Non-pigmented ciliary epithelial cell (primary cell): Measurements from ENCODE around the gene CCDC137.
A peak's percentile ranks its signal among the peaks of the same experiment; 100 is the strongest.

Experiments used
- DNase-seq: peaks from one replicate; pipeline ENCODE4 v3.0.0-alpha.2; 2010; ENCODE audit warnings: low read depth

CCDC137 gene

DNA sequence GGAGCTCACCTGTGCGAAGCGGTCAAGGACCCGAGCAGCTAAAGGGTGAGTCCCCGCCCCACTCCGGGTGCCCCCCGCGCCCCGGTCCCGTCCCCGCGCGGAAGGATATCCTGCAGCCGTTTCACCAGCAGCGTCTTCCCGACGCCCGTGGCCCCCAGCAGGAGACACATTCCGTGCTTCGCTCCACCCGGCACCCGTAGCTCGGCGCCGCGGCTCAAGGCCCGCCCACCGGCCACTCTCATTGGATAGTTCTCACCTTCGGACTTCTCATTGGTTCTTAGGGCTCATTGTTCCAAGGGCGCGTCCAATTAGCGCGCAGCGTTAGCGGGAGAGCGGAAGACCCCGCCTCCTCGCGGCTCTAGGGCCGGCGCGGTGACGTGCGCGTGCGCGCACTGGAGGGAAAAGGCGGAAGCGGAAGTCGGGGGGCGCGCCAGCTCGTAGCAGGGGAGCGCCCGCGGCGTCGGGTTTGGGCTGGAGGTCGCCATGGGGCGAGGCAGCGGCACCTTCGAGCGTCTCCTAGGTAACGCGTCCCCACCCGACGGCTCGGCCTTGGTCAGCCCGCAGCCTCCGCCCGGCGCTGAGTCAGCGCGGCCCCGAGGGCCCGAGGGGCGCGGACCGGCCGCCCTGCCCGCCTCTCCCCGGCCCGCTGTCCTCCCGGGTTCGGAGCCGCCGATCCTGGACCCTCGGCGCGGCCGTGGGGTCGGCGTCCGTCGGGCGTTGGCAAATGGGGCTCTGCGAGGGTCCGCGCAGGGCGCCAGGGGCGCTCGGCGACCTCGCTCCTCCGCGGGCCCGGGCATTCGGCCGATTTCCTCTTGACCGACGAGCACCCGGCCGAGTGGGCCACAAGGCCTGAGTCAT is 17.3 kb downstream of the CCDC137 start, which contains the start of the genes ARL16 and HGS:
Gene ARL16 (minus strand): TSS at position 214 of the 858 bp plus-strand sequence. CDS start 44 bp downstream, at position 170.
Gene HGS (plus strand): TSS at position 428 of the 858 bp plus-strand sequence. CDS start 56 bp downstream, at position 484.
- peak; percentile 96 for DNase-seq

DNA sequence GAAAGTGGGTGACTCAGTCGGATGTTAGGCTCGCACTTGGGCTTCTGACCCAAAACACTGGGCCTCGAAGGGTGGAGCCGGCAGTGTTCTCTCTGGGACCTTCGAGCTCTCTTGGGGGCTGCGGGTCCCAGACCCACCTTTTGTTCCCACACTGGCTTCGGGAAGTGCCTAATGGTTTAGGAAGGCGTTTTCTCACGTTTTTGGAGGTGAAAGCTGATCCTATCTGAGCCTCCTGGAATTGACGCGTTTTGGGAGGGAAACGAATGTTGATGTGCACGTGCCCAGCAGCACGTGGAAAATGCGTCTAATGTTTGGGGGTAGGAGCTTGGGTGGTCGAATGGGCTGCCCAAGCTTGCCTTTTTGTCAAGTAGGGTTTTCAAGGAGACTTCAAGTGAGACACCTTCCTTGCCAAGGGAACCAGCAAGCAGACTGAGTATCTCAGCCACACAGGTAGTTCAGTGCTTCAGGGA is 17.9 kb downstream of the CCDC137 start:
- no peak for DNase-seq

DNA sequence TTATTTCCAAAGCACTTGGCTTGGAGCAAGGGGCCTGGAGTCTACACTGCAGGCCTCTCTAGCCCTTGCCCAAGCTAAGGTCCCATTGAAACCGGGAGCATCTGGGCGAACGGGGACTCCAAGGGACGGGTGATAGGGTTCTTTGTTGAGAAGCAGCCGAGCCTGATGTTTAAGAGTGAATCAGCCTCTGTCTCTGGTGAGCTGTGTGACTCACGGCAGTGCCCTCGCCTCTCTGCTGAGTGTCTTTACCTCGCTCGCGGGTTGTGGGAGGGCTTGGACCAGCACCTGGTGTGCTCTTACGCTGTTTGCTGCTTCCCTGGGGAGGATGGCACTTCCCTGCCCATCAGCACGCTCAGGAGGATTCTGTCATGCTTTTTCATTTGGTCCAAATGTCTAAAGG is 18.6 kb downstream of the CCDC137 start:
- DNase-seq = peak; percentile 45

DNA sequence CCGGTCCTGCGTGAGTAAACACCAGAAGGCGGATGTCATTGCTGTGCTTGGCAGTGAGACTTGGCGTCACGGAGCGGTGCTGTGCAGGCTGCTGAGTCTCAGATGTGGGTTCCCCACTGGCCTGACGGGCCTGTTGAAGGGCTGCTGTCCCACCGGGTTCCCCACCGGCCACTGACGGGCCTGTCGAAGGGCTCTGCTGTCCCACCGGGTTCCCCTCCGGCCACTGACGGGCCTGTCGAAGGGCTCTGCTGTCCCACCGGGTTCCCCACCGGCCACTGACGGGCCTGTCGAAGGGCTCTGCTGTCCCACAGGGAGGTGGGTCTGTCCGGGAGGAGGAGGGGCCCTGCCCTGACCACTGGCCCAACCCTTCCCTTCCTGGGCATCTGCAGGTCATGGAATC is 20.1 kb downstream of the CCDC137 start:
- DNase-seq = no peak

DNA sequence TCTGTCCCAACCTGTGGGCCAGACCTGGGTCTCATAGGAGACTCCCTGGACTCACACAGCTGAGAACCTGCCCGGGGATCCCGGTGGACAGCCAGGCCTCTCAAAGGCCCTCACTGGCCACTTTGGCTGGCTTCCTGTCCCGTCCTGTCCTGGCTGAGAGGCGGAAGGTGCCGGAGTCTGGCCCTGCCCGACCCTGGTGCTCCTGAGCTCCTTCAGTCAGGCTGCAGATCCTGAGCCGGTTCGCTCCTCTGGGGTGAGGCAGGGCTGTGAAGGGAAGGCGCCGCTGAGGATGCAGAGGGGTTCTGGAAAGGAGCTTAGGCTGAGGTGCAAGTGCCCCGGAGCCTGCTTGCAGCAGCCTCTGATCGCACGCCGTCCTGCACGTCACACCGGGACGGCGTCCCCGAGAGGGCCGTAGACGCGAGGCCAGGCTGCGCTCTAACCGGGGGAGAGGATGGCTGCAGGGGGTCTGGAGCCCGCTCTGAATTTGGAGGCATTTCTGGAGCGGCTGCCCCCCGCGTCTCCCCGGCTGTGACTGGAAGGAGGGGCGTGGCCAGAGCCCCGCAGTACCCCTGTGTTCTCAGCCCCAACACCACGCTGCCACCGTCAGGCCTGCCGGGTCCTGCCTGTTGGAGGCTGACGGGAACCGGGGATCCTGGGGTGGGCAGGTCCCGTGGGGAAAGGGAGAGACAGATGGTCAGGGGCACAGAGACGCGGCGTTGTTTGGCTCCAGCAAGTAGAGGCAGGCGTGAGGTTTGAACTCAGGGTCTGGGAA is 21.4 kb downstream of the CCDC137 start:
- DNase-seq = no peak

DNA sequence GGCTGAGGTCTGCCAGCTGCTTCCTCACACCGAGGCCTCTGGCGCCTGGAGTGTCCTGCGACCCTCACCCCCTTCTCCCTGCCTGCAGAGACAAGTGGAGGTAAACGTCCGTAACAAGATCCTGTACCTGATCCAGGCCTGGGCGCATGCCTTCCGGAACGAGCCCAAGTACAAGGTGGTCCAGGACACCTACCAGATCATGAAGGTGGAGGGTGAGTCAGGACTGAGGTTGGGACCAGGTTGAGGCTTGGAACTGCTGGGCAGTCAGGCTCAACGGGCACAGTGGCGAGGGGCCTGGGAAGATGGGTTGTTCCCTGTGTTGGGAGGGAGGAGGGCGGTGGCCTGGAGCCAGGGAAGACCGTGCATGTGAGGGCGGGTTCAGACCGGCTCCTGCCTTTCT is 22.1 kb downstream of the CCDC137 start:
- no peak for DNase-seq

DNA sequence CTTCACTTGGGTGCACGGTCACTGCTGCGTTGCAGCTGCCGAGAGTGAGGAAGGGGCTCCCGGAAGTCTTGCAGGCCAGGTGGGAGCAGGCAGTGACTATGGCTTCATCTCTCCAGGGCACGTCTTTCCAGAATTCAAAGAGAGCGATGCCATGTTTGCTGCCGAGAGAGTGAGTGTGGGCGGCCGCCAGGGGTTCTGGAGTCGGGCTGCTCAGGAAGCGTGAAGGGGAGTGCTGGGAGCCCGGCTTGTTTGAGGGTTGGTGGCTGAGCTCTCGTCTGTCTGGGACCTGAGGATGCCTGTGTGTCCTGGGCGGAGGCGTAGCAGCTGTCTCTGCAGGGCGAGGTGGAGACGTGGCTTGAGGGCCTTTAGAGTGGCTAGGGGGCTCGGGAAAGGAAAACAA is 23.5 kb downstream of the CCDC137 start:
- DNase-seq = no peak

DNA sequence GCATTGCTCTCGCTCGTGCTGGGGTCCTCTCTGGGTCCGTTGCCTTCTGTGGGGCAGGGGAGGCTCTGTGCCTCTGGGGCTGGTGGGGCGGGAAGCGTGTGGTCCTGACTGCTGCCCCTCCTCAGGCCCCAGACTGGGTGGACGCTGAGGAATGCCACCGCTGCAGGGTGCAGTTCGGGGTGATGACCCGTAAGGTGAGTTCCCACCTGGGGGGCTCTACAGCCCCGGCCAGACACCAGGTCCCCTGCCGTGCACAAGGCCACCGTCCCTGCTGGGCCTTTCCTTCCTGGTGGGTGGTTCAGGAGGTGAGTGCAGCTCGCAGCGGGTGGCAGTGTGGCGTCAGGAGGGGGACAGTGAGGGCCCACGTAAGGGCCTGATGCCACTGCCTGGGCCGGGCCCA is 24.0 kb downstream of the CCDC137 start:
- DNase-seq = no peak

DNA sequence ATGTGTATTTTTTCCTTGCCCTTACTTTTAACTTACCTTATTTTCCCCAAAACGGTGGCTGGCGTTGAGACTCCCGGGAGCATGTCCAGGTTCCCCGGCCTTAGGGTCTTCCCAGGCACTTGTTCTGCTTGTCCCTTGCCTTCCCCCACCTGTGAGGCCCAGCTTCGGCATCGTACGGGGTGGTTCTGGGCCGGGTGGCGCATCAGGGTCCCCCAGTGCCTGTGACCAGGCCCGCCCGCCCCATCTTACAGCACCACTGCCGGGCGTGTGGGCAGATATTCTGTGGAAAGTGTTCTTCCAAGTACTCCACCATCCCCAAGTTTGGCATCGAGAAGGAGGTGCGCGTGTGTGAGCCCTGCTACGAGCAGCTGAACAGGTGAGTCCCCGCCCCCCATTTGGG is 24.7 kb downstream of the CCDC137 start:
- DNase-seq = no peak

DNA sequence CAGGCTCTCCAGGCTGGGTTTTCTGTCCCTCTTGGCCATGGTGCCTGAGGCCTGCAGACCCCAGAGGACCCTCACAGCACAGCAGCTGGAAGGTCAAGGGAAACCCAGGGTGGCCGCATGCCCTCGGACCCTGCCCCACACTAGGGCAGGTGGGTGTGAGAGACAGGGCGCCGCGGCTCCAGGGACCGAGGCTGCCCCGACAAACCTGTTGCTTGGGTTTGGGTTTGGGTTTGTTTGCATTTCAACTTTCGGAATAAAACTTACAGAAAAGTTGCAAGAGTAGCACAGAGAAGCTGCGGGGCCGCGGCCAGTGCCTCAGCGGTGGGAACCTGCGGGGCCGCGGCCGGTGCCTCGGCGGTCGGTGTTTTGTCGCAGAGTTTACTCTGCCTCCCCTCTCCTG is 25.1 kb downstream of the CCDC137 start:
- no peak for DNase-seq

DNA sequence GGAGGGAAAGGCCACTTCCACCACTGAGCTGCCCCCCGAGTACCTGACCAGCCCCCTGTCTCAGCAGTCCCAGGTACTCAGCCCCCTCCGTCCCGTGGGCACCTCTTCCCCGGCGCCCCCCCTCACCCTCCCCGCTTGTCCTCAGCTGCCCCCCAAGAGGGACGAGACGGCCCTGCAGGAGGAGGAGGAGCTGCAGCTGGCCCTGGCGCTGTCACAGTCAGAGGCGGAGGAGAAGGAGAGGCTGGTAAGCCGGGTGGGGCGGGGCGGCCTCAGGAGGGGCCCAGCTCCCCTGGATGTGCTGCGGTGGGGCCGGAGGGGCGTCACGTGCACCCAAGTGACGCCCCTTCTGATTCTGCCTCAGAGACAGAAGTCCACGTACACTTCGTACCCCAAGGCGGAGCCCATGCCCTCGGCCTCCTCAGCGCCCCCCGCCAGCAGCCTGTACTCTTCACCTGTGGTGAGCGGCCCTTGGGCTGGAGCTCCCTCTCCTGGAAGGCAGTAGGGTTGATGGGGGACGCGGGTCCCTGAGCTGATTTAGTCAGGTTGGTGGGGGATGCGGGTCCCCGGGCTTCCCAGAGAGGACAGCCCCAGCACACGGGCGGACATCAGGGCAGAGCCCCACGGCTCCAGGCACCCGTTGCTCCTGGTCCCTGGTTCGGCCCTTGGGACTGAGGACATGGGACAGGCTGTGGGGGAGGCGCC is 27.1 kb downstream of the CCDC137 start:
- DNase-seq = no peak

DNA sequence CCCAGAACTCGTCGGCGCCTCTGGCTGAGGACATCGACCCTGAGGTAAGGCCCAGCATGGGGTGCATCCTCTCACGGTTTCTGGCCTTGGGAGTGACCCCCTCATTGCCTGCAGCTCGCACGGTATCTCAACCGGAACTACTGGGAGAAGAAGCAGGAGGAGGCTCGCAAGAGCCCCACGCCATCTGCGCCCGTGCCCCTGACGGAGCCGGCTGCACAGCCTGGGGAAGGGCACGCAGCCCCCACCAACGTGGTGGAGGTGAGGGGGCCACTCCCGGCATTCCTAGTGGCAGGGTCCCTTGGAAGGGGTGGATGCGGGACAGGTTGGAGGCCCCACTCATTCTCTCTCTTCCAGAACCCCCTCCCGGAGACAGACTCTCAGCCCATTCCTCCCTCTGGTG is 28.3 kb downstream of the CCDC137 start:
- DNase-seq = no peak

DNA sequence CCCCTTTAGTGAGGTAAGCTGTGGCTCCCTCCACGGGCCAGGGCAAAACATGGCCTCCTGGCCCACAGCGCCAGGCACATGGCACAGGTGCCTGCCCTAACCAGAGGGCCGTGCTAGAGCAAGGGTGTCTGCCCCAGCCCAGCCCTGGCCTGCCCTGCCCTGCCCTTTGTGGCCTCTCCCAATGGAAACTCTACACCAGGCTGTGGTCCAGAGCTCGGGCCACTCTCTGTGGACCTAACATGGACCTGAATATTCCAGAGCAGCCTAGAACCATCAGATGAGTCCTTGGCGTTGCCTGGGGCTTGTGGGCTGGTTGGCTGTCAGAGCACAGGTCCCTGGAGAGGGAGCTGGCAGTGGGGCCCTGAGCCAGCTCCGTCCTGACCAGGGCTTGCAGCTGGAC is 28.7 kb downstream of the CCDC137 start:
- no peak for DNase-seq

DNA sequence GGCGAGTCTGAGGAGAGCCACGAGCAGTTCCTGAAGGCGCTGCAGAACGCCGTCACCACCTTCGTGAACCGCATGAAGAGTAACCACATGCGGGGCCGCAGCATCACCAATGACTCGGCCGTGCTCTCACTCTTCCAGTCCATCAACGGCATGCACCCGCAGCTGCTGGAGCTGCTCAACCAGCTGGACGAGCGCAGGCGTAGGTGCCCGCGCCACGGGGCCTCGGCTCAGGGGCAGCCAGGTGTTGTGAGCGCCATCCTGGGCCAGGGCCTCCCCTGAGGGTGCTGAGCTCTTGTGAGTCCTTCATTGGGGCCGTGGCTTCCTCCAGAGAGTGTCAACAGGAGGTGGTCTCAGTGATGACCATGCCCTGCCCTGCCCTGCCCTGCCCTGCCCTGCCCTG is 29.3 kb downstream of the CCDC137 start:
- no peak for DNase-seq

DNA sequence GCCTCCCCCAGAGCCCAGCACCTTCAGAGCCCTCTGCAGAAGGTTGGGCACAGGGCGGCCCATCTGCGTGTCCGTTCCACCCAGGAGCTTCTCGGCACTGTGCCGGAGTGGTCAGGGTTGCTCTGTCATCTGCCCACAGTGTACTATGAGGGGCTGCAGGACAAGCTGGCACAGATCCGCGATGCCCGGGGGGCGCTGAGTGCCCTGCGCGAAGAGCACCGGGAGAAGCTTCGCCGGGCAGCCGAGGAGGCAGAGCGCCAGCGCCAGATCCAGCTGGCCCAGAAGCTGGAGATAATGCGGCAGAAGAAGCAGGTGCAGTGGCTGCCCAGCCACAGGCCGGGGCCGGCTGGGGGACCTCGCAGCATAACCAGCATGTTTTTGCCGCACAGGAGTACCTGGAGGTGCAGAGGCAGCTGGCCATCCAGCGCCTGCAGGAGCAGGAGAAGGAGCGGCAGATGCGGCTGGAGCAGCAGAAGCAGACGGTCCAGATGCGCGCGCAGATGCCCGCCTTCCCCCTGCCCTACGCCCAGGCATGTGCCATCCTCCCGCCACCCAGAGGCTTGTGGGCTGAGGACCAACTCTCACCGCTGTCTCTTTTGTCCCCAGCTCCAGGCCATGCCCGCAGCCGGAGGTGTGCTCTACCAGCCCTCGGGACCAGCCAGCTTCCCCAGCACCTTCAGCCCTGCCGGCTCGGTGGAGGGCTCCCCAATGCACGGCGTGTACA is 29.8 kb downstream of the CCDC137 start:
- no peak for DNase-seq

DNA sequence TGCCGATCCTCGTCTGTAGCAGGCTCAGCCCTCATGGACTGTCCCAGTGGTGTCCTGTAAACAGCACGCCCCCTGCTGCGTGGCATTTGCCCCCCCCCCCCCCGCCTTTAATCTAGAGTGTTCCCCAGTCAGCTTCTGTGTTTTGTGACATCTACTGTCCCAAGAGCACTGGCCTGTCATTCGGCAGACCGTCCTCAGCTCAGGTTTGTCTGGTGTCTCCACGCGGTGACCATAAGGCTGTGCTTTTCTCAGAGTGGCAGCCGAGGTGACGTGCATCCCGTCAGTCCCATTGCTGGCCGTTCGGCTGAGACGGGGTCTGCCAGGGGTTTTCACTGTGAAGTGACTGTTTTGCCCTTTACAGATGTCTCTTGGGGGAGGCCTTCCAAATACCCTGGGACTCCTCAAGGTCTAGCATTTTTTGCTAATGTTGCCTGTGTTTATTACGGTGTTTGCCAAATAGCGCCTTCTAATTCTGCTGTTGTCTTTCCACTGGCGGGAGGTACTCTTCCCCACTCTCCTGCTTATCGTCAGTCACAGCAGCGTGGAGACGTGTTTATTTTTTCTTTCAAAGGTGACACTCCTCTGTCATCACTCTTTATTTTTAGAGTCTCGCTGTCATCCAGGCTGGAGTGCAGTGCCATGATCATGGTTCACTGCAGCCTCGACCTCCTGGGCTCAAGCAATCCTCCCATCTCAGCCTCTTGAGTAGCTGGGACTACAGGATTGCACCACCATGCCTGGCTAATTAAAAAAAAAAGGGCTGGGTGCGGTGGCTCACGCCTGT is 30.9 kb downstream of the CCDC137 start:
- no peak for DNase-seq

DNA sequence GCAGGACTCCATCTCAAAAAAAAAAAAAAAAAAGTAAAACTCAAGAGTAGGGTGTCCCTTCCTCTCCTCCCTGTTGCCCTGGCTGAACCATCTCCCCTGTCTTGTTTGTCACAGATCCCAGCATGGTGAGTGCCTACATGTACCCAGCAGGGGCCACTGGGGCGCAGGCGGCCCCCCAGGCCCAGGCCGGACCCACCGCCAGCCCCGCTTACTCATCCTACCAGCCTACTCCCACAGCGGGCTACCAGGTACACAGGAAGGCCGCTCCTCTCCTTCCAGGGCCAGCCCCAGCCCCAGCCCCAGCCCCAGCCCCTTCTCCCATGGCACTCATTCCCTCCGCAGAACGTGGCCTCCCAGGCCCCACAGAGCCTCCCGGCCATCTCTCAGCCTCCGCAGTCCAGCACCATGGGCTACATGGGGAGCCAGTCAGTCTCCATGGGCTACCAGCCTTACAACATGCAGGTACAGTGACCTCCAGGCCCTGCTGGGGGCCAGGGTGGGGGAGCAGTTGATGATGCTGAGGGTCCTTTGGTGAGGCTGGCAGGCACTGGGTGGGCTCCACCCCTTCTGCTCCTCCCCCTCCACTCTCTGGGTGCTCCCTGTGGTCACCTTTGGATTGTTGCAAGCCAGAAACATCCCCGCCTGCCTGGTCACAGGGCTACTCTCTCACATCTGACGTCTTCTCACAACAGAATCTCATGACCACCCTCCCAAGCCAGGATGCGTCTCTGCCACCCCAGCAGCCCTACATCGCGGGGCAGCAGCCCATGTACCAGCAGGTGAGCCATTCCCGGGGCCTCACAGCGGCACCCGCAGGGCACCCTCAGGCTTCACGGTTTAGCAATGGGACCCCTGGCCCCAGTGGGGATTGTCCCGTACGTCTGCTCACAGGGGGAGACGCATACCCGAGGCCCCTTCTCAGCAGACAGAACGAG is 34.1 kb downstream of the CCDC137 start:
- DNase-seq = no peak

DNA sequence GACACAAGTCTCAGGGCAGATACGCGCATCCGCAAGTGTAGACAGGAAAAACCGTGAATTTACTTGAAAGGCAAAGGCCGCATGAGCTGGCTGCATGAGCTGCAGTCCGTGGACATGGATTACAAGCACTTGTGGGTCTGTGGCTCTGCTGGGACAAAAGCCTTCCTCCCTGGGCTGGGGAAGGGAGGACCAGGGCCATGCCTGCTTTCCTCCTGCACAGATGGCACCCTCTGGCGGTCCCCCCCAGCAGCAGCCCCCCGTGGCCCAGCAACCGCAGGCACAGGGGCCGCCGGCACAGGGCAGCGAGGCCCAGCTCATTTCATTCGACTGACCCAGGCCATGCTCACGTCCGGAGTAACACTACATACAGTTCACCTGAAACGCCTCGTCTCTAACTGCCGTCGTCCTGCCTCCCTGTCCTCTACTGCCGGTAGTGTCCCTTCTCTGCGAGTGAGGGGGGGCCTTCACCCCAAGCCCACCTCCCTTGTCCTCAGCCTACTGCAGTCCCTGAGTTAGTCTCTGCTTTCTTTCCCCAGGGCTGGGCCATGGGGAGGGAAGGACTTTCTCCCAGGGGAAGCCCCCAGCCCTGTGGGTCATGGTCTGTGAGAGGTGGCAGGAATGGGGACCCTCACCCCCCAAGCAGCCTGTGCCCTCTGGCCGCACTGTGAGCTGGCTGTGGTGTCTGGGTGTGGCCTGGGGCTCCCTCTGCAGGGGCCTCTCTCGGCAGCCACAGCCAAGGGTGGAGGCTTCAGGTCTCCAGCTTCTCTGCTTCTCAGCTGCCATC is 34.9 kb downstream of the CCDC137 start:
- DNase-seq = no peak
